T-helper 1 cell (primary cell): ENCODE data around the gene RSL1D1.
"Not testable (repeated sequence)": the region's sequence is repeated elsewhere in the genome, so short reads cannot be mapped to it uniquely, and the experiment has no call there.

Experiments used
- DNase-seq, 5 donors: peaks; one replicate each; pipeline ENCODE4 v3.0.0-alpha.2; 2012 to 2020

The RSL1D1 gene

GRCh38 chr16:11843206-11843605 is 8.1 kb downstream of the RSL1D1 start:
- DNase-seq: no peak

GRCh38 chr16:11841026-11841425 is 10.3 kb downstream of the RSL1D1 start:
- no peak for DNase-seq

- no peak for DNase-seq
Observed at GRCh38 chr16:11836650-11837244, 14.6 kb downstream of the RSL1D1 start.

GRCh38 chr16:11835891-11836649 is 15.3 kb downstream of the RSL1D1 start:
- DNase-seq: no peak

- DNase-seq: no peak
Observed at GRCh38 chr16:11835309-11835708, 16.0 kb downstream of the RSL1D1 start.

GRCh38 chr16:11833951-11834695 is 17.2 kb downstream of the RSL1D1 start:
- DNase-seq: no peak

GRCh38 chr16:11828696-11829095 is 22.6 kb downstream of the RSL1D1 start:
- no peak for DNase-seq

- DNase-seq: not testable (repeated sequence)
Observed at GRCh38 chr16:11825520-11826165, 25.7 kb downstream of the RSL1D1 start.

- DNase-seq: no peak
Observed at GRCh38 chr16:11824362-11824761, 27.0 kb downstream of the RSL1D1 start.

GRCh38 chr16:11823645-11824044 is 27.7 kb downstream of the RSL1D1 start:
- DNase-seq: not testable (repeated sequence)

- DNase-seq: no peak
Observed at GRCh38 chr16:11819798-11820197, 31.5 kb downstream of the RSL1D1 start.

- DNase-seq: not testable (repeated sequence)
Observed at GRCh38 chr16:11818970-11819369, 32.4 kb downstream of the RSL1D1 start.

GRCh38 chr16:11816123-11816522 is 35.2 kb downstream of the RSL1D1 start:
- DNase-seq: no peak

- not testable (repeated sequence) for DNase-seq
Observed at GRCh38 chr16:11814800-11815199, 36.5 kb downstream of the RSL1D1 start.

- no peak for DNase-seq
Observed at GRCh38 chr16:11806721-11807120, 44.6 kb downstream of the RSL1D1 start.

GRCh38 chr16:11805556-11805955 is 45.8 kb downstream of the RSL1D1 start:
- no peak for DNase-seq

- DNase-seq: no peak
Observed at GRCh38 chr16:11801481-11802021, 49.8 kb downstream of the RSL1D1 start.

- DNase-seq: no peak
Observed at GRCh38 chr16:11800382-11800718, 51.0 kb downstream of the RSL1D1 start.

GRCh38 chr16:11799509-11800381 is 51.6 kb downstream of the RSL1D1 start:
- peak in 2 of 5 donors; percentile 18 to 34 for DNase-seq

- DNase-seq: no peak
Observed at GRCh38 chr16:11799017-11799381, 52.3 kb downstream of the RSL1D1 start.

GRCh38 chr16:11797957-11798299 is 53.4 kb downstream of the RSL1D1 start:
- DNase-seq: no peak
